K562 (cell line): ENCODE data around the gene MARCHF11. TPM values are rescaled to one million over a fixed set of nuclear protein-coding genes. Genes with fewer than 3 reads are reported as not detected.

Experiments used
- CHD1 ChIP-seq: fragments of 200-600 bp; sonication (generic); IDR thresholded peaks from one replicate; pipeline ENCODE4 v1.6.1; 2012; ENCODE audit warnings: mild to moderate bottlenecking, moderate library complexity, low read length, inconsistent platforms
- E2F5 ChIP-seq: sonication (generic); formaldehyde crosslinking; IDR thresholded peaks from 2 replicates; pipeline ENCODE4 v1.8.0; 2022; ENCODE audit warnings: mild to moderate bottlenecking, missing genetic modification reagents
- EZH2 ChIP-seq: IDR thresholded peaks from 2 replicates; pipeline ENCODE4 v1.6.1; 2012; ENCODE audit warnings: low read depth, mild to moderate bottlenecking, inconsistent platforms, low read length, borderline replicate concordance
- HMGN3 ChIP-seq: IDR thresholded peaks from 2 replicates; pipeline ENCODE4 v1.6.1; 2011; ENCODE audit warnings: borderline replicate concordance, low read depth, mild to moderate bottlenecking, mixed read lengths, low read length; ENCODE audit not compliant: insufficient read length; ENCODE audit errors: extremely low read depth
- ID3 ChIP-seq, 2 experiments: fragments of 250-450 bp in 1 of 2; fragments of 450-650 bp in 1 of 2; sonication (Bioruptor Pico) in 1 of 2; IDR thresholded peaks; 2 replicates each; pipeline versions ENCODE4 v1.6.1 to v1.8.0; 2016 to 2021; ENCODE audit warnings: mild to moderate bottlenecking in 2 of 2, moderate library complexity in 2 of 2, missing compliant biosample characterization in 1 of 2, missing genetic modification characterization in 1 of 2
- KLF10 ChIP-seq: fragments of 250-450 bp; sonication (Bioruptor Pico); IDR thresholded peaks from 2 replicates; pipeline ENCODE4 v1.6.1; 2021; ENCODE audit warnings: matching md5 sums
- MXD1 ChIP-seq: fragments of 250-450 bp; sonication (Bioruptor Pico); IDR thresholded peaks from 2 replicates; pipeline ENCODE4 v1.8.0; 2021; ENCODE audit warnings: borderline replicate concordance, mild to moderate bottlenecking, moderate library complexity; ENCODE audit not compliant: poor library complexity, severe bottlenecking
- RHOXF2B ChIP-seq: fragments of 250-450 bp; sonication (Bioruptor Pico); conservative IDR thresholded peaks from 2 replicates; pipeline ENCODE4 v1.5.1; 2021
- STAT6 ChIP-seq: sonication (generic); formaldehyde crosslinking; IDR thresholded peaks from 2 replicates; pipeline ENCODE4 v1.8.1; 2023; ENCODE audit warnings: mild to moderate bottlenecking, missing genetic modification reagents
- ZNF584 ChIP-seq: fragments of 200-800 bp; sonication (Bioruptor generic); IDR thresholded peaks from 2 replicates; pipeline ENCODE4 v1.6.1; 2016; ENCODE audit warnings: low read depth, mild to moderate bottlenecking, missing genetic modification characterization, missing compliant biosample characterization
- polyA plus RNA-seq, 8 experiments: library from polyadenylated mRNA; depleted of rRNA in 4 of 8; stranded (reverse) in 5 of 8; unstranded in 3 of 8; fragments of >200 nt; fragmentation: Nextera tagmentation in 2 of 8; fragmentation: Illumina TruSeq in 1 of 8; extraction: Ambion mirVana in 2 of 8; extraction: Trizol in 1 of 8; gene quantifications; 2 replicates each; pipeline versions ENCODE4 v1.2.1 to v1.2.3, GENCODE V29; 2011 to 2014; ENCODE audit warnings: inconsistent platforms in 1 of 8, missing spikeins in 1 of 8
- total RNA-seq, 7 experiments: library from RNA; depleted of rRNA in 6 of 7; stranded (reverse); fragments of >200 nt in 6 of 7; fragmentation: Illumina TruSeq in 2 of 7; extraction: Trizol in 2 of 7; gene quantifications; 2 replicates each; pipeline versions ENCODE4 v1.2.1 to v1.2.3, GENCODE V29; 2011 to 2021; ENCODE audit warnings: low replicate concordance in 1 of 7

Gene MARCHF11
- total and polyA plus RNA-seq, 9 of the 15 experiments (the other 6 are each of a cell fraction or from before 2014, with no cell fraction given), result not detected

GRCh38 chr5:16179511-16179935 lies at the start of gene MARCHF11 (continued):
- no peak for TF ChIP-seq EZH2
- TF ChIP-seq E2F5 (CRISPR knock-in tag), result no peak
- no peak for TF ChIP-seq RHOXF2B (CRISPR knock-in tag)
- no peak for TF ChIP-seq CHD1
- TF ChIP-seq STAT6 (CRISPR knock-in tag), result no peak
- TF ChIP-seq ZNF584 (CRISPR knock-in tag), result no peak
- no peak for TF ChIP-seq KLF10
- no peak for TF ChIP-seq HMGN3
- TF ChIP-seq MXD1, result no peak
- TF ChIP-seq ID3 (CRISPR knock-in tag; IDR thresholded peaks at IDR 0.05), result no peak
- TF ChIP-seq ID3 (tag; IDR thresholded peaks at IDR 0.05), result no peak
